IPS-NIHi7 (cell line): Measurements from ENCODE around the gene GPR65.
"Not testable (repeated sequence)": the region's sequence is repeated elsewhere in the genome, so short reads cannot be mapped to it uniquely, and the experiment has no call there.

Experiments
- DNase-seq: peaks from one replicate; pipeline ENCODE4 v3.0.0; 2012; ENCODE audit warnings: mixed read lengths; ENCODE audit errors: extremely low spot score

GPR65 gene

DNA sequence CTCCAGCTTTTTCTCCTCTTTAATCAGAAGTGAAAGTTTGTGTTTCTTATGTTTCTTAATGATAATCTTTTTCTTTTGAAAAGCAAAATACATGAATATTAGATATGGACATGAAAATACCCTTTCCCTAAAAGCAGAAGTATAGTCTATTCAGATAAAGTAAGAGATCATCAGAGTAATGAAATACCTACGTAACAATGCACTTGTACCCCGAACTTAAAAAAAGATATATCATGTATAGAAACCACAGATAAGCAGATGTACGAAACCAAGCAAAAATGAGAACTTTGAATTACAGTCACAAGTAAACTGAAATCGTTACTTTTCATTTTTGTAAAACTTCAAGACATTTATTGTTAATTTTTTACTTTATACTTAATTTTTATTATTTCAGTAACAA lies 1.5 kb upstream of the GPR65 start:
- no peak for DNase-seq

DNA sequence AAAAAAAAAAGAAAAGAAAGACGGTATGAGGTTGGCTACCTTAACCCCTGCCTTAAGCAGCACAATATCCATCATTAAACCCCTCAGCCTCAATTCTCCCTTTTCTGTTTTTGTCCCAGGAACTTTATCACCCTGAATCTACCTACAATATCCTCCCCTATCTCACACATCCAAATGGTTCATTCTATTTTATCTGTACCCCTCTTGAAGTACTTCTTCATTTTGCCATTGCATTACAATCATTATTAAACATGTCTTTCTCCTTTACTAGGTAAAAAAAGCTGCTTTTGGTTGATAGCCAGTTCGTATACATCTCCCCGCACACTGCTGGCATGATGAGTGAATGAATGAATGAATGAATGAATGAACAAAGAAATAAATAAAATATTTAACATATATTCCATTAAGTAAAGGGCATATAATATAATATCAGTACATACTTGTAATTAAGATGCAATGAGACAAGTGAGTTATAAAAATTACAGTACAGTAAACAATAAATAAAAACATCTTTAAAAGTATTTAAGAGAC lies 364 bp upstream of the GPR65 start:
- no peak for DNase-seq

DNA sequence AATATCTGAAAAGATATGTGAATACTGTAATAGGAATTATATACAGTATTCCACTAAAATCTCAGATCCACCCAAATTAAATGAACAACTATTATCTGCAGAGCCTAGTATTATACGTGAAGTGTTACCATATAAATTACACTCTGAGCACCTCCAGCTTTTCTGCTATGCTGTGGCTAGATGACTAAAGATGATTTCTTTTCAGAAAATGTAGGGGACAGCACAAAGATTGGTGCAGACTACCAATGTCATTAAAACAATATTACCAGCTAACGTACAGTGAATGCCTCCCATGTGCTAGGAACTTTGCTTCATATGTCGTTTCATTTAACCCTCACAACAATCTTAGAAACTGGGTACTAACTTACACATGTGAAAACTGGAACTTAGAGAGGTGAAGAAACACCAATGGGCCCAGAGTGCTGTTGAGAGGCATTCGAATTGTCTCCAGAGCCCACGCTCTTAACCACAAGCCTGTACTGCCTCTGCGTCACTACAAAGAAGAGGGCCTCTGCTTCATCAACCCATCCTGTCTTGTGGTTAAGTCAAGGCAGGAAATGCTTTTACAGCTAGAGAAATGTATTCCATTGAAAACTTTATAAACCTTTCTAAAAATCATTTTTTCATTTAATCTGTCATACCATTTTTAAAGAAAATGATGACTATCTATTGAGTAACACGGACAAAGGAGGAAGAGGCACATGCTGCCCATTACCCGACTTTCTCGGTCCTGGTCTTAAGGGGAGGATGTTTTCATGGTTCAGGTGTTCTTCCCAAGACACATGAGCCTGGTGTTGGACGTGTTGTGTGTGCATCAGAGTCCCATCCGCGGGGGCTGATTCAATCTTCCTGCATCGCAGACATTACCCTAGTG lies 1.3 kb downstream of the GPR65 start:
- no peak for DNase-seq

DNA sequence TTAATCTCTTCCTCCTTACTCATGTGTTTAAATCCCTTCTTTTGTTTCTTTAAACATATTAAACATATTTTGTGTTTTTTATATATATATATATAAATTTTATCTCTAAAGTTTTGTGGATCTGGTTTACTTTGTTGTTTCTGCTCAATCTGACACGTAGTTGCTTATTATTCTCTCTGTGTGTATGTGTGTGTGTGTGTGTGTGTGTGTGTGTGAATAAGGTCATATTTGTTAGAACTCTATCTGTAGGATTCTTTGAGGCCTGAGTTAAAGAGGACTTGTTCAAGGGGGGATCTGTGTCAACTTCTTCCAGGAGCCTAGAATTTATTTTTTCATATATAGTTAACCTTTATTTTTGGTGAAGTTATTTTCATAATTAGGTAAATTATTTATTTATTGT lies 2.7 kb downstream of the GPR65 start:
- DNase-seq, result no peak

DNA sequence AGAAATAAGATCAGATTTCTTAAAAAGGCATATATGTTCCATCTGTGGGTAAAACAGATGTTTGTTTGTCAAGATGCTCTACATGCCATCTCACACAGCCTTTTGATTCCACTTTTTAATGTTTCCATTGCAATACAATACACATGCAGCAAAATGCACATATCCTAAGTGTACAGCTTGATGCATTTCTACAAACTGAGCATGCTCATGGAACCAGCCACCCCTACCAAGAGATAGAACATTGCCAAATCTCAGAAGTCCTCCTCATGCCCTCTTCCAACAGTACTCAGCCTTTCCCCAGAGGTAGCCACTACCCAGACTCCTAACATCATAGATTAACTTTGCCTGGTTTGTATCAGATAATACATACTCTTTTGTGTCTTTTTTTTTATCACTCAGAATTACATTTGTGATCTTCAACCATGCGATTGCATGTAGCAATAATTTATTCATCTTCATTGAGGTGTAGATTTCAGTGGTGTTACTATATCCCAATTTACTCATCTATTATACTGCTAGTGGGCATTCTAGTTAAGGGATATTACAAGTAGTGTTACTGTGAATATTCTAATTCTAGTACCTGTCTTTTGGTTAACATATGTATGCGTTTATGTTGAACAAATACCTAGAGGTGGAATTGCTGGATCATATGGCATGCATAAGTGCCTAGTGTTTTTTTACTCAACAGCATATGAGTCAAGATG lies 3.3 kb downstream of the GPR65 start:
- no peak for DNase-seq

DNA sequence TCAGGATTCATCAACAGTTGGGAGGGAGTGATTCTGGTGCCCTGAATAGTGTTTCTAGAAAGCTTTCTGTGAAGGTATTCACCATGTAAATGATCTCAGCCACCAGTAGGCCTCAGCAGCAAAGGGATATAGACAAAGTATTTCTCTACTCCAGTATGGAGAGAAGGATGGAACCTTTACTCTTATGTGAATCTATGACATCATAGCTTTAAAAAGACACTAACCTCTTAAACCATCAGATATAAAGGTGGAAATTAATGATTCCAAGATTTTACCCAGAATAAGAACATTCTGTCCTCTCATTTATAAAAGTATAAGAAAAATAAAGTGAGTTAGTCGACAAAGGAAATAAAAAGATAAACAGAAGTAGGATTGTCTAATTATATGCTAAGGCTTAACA lies 4.6 kb downstream of the GPR65 start:
- no peak for DNase-seq

DNA sequence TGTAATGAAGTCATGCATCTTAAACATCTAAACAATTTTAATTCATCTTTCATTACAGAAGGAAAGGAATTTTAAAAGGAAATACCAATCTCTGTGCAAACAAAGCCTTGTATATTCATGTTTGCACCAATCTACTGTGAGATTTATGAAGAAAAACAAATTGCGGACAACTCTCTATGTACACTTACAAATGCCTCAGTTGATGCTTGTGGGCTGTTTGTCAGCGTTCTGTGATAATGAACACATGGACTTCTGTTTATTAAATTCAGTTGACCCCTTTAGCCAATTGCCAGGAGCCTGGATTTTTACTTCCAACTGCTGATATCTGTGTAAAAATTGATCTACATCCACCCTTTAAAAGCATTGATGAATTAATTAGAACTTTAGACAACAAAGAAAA lies 5.4 kb downstream of the GPR65 start:
- DNase-seq, result no peak

DNA sequence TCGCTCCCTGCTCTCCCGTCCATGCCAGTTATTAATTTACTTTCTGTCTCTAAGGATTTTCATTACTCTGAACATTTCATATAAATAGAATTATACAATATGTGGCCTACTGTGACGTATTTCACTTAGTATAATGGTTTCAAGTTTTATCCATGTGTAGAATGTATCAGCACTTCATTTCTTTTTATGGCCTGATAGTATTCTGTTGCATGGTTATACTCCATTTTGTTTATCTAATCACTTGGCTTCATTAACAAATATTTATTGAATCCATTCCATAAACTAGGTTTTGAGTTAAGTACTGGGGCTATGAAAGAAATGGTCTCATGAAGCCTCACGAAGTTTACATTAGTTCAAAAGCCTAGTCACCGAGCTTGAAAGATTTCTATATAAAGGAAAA lies 7.6 kb downstream of the GPR65 start:
- no peak for DNase-seq

DNA sequence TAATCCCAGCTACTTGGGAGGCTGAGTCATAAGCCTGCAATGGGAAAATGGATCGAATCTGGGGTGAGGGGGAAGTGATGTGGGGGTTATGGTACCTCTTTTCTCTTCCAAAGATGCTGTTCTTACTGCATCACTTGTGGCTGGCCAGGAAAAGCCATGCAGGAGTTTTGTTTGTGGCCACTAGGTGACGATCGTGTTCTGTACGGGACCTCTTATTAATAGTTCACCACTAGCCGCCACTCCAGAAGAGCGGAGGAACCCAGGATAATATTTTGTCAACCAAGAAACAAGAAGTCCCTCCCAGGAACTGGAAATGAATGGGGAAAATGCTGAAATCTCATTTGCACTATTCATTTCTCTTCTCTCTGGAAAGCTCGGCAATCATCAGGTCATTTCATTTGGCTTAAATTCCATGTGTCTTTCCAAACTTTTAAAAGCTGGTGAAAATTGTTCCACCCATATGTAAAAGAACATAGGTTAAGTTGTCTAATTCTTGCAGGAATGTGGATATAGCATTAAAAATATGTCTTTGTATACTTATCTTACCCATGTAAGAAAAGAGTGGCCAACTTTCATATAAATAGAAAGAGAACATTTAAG lies 8.9 kb downstream of the GPR65 start:
- peak; percentile 76 for DNase-seq

DNA sequence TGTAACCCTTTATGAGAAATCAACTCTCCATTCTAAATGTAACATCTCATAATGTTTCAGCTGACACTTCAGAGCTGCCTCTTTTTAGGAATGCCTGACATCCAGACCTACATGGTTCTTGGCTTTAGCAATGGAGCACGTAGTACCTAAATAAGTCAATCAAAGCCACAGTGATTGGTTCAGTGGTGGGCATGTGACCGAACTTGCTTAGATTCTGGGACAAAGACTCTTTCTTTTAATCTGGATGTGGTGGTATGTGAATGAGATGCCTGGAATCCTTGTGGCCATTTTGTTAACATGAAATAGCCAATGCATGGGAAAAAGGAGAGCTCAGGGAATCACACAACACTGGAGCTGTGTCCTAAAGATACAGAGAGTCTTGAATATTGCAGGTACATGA lies 11.8 kb downstream of the GPR65 start:
- DNase-seq, result no peak

DNA sequence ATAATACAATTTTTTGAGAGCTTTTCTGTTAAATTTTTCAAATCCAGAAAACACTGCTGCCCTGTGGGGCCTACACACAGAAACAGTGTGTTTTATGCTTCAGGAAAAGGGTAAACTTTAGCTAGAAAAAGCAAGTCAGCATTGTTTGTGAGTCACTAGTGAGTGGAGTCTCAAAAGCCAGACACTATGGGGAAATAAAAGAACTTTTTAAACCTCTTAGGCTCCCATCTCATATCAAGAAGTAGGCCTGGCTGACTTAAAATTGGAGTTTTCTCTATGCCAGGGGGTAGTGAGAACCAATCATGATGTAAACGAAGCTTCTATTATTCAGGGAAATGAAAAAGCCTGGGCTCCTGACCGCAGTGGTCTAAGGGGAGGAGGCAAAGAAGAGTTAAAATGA lies 12.6 kb downstream of the GPR65 start:
- DNase-seq, result no peak

DNA sequence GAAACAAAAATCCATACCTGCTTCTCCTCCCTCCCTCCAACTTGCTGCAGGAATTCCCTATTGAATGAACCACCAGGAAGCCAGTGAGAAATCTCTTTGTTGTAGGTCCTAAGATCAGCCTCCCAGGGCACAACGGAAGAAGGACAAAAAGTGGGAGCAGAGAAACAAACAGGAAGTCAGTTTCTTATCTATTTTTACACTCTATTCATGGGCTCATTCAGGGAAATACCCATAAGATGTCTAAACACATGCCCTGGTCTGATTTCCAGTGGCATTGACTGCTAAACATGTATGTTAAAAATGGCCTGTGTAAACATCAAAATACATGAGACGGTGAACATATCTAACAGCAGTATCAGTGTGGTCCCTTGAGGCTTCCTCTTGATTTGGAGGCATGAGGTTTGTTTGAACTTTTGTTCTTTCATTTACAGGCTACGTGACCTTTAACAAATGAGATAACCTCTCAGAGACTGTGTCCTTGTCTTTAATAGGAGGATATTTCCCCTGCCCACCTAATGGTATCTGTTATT lies 18.8 kb downstream of the GPR65 start:
- peak; percentile 20 for DNase-seq

DNA sequence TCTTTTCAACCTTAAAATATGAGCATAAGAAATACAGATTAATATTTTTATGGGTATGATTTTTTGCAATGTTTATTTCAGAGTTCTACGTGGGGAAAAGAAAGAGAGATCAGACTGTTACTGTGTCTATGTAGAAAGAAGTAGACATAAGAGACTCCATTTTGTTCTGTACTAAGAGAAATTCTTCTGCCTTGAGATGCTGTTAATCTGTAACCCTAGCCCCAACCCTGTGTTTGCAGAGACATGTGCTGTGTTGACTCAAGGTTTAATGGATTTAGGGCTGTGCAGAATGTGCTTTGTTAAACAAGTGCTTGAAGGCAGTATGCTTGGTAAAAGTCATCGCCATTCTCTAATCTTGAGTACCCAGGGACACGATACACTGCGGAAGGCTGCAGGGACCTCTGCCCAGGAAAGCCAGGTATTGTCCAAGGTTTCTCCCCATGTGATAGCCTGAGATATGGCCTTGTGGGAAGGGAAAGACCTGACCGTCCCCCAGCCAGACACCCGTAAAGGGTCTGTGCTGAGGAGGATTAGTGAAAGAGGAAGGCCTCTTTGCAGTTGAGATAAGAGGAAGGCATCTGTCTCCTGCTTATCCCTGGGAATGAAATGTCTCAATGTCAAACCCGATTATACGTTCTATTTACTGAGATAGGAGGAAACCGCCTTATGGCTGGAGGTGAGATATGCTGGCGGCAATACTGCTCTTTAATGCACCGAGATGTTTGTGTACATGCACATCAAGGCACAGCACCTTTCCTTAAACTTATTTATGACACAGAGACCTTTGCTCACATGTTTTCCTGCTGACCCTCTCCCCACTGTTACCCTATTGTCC lies 19.5 kb downstream of the GPR65 start:
- DNase-seq, result not testable (repeated sequence)

DNA sequence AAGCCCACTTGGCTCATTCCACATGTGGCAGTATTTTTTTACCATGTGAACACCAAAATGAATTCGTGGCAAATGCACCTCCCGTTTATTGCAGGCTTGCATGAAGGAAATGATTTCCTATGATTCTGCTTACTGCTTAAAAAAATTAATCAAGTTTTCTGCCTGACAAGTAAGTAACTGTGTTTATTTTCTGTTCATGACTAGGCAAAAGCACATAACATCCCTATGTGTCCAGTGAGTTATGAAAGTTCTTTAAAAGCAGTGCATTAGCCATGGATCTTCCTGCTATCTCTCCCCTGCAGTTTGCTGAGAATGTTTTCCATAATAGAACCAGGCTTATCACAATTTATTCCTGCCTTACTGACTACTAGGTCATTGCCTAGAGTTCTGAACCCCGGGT lies 20.4 kb downstream of the GPR65 start:
- no peak for DNase-seq

DNA sequence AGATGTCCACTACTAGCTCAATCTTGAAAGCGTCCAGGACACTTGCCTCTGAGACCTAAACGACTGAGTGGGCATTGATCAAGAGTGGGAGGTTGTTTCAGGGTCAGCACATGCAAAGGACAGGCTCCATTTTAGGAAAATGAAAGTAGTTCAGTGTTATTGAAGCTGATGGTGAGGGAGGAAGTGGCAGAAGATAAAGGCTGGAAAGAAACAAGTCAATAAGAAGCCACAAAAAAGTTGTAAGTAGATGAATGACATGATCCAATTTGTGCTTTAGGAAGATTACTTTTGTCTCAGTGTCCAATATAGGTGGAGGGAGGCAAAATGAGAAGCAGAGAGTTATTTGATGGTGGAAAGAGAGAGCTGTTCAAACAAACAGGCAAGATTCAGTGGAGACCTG lies 22.0 kb downstream of the GPR65 start:
- no peak for DNase-seq

DNA sequence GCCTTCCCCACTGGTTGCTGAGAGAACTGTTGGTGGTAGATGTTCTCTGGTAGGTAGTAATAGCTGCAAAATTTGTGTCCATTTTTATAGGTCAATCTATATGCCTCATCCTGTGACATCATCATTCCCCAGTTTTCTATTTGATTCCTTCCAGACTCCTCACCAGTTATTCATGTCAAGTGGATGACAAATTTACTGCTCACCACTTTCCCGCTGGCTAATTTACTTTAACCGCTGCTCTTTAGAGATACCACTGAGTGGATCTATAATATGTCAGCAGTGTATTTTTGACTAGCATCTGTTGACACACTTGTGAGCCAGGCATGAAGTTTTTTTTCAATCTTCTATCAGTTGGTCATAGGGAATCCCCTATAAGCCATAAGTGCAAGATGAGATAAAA lies 24.6 kb downstream of the GPR65 start:
- no peak for DNase-seq

DNA sequence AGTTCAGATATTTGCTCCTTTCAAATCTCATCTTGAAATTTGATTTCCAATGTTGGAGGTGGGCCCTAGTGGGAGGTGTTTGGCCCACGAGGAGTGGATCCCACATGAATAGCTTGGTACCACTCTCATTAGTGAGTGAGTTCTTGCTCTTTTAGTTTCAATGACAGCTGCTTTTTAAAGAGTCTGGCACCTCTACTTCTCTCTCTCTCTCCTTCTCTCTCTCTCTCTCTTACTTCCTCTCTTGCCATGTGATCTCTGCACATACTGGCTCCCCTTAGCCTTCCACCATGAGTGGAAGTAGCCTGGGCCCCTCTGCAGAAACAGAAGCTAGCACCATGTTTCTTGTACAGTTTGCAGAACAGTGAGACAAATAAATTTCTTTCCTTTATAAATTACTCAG lies 25.1 kb downstream of the GPR65 start:
- DNase-seq, result no peak

DNA sequence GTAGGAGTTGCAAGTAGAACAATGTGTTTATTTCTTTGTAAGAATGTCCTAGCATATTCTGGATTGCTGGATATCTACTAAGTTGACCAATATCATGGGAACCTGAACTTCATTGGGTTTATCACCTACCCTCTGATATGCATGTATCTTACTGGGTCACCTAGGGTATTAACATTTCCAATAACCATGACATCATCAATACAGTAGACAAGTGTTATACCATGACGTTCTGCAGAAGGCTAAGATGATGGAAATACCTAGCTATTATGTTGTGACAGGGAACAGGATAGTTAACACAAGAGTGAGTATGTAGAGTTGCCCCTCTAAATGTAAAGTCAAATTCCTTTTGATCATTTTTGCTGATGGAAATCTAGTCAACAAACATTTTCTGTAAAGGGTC lies 26.0 kb downstream of the GPR65 start:
- no peak for DNase-seq

DNA sequence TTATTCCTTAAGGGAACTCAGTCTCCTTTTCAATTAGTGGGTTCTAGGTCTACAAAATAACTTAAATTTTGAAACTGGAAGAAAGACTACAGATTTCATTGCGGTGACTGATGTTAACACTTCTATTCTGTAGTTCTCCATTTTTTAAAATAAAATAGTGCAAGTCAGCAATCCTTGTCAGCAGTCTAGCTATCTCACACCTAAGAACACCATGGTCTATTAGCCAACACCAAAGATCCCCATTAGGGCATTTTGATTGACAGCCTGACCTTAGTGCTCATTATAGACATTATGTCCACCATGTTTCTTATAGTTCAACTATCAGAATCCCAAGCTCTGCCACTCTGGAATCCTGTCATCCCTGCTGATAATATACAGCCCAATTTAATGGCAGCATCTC lies 27.4 kb downstream of the GPR65 start:
- DNase-seq, result no peak

DNA sequence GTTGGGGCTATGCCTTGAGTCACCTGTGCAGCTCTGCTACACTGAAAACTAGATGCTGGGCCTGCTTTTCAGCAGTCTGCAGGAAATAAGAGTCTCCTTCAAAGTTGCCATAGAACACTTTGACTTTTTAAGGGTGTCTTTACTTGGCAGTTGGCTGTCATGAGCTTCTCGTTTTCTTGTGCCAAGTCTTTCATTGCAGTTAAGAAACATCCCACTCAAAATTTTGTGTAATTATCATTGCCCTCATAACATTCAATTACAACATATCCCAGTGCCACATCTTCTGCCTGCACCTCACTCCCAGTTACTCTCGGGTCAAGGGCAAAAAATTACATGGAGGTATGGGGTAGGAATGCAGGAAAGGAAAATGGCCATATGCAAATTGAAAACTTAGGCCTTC lies 29.1 kb downstream of the GPR65 start:
- no peak for DNase-seq

DNA sequence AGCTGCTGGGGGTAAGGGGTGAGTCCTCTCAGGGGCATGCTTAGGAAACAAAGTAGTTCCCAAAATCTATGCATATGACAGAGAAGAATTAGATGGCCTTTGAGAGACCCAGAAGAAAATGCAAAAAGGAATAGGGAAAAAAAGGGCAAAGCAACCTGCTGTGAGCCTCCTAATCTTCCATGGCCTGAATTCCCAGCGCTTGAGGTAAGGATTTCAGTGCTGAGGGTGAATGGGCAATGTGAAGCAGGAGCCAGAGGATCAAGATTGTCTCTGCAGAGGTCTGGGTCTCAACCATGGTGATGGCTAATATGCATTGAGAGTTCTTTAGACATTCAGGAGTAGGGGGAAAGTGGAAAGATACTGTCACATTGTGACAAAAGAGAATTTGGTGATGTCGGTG lies 31.5 kb downstream of the GPR65 start:
- no peak for DNase-seq

DNA sequence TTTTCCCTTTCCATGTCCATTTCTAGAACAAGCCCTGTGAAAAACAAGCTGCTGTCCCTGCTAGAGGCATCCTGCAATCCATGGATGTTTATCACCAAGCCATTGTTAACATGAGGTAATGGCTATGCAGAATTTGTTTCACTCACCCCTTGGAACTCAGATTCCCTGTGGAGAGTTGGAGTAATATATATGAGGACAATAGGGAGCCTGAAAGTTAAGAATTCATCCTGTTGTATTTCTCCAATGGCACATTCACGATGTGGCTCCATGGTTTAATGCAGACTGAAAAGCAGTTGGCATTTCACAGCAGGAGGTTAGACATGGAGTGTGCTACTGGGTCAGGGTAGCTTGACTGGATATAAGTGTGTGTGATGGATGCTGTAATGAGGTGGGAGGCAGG lies 32.4 kb downstream of the GPR65 start:
- DNase-seq, result peak; percentile 16
